H1 (cell line): ENCODE measurements around the gene ADA. TPM values are rescaled to one million over a fixed set of nuclear protein-coding genes. Genes with fewer than 3 reads are reported as not detected.

Experiments
- CTCF ChIA-PET: fragments of 300-600 bp; sonication (Branson Sonifier 250); formaldehyde crosslinking; loops from one replicate; lab custom pipeline; 2021; ENCODE audit not compliant: partially characterized antibody; lab: Charles Lee
- POLR2A ChIA-PET: fragments of 300-600 bp; sonication (Branson Sonifier 250); formaldehyde crosslinking; loops from one replicate; lab custom pipeline; 2021; ENCODE audit warnings: inconsistent platforms; ENCODE audit not compliant: partially characterized antibody; lab: Charles Lee
- DNase-seq, 2 experiments: peaks; one replicate each; pipeline versions ENCODE4 v3.0.0 to v3.0.0-alpha.2; 2010 to 2022; ENCODE audit warnings: low spot score in 2 of 2, low read depth in 1 of 2, mixed read lengths in 1 of 2
- FAIRE-seq: peaks from 2 replicates; lab custom pipeline; 2011; peaks lifted over from hg19 to GRCh38; lab: Jason Lieb, UNC
- H2AFZ ChIP-seq: 2 replicates; pipeline ENCODE4 v1.8.1; 2012; ENCODE audit warnings: low read length, inconsistent platforms
- H2AK5ac ChIP-seq: 2 replicates; pipeline ENCODE4 v1.6.1; 2013; ENCODE audit warnings: low read depth, low read length
- H2BK120ac ChIP-seq: replicated peaks from 2 replicates; pipeline ENCODE3; 2013; ENCODE audit warnings: low read depth, low read length, inconsistent platforms
- H2BK12ac ChIP-seq: 2 replicates; pipeline ENCODE4 v1.6.1; 2013; ENCODE audit warnings: low read depth, low read length
- H2BK15ac ChIP-seq: 2 replicates; pipeline ENCODE4 v1.6.1; 2013; ENCODE audit warnings: low read length
- H2BK20ac ChIP-seq: 2 replicates; pipeline ENCODE4 v1.6.1; 2013; ENCODE audit warnings: low read length
- H2BK5ac ChIP-seq: 2 replicates; pipeline ENCODE4 v1.6.1; 2013; ENCODE audit warnings: low read depth, low read length
- H3K14ac ChIP-seq: 2 replicates; pipeline ENCODE4 v1.6.1; 2013; ENCODE audit warnings: inconsistent platforms; ENCODE audit not compliant: insufficient read length
- H3K18ac ChIP-seq: 2 replicates; pipeline ENCODE4 v1.6.1; 2013; ENCODE audit warnings: low read length; ENCODE audit errors: extremely low read depth
- H3K23ac ChIP-seq: 2 replicates; pipeline ENCODE4 v1.6.1; 2013; ENCODE audit warnings: inconsistent platforms; ENCODE audit not compliant: insufficient read length
- H3K23me2 ChIP-seq: 2 replicates; pipeline ENCODE4 v1.6.1; 2013; ENCODE audit warnings: low read depth, low read length
- H3K27ac ChIP-seq: 2 replicates; pipeline ENCODE4 v1.6.1; 2011; ENCODE audit warnings: low read depth, low read length, inconsistent platforms
- H3K27me3 ChIP-seq, 4 experiments: replicated peaks in 1 of 4; 1 replicate in 1 of 4; 2 replicates in 3 of 4; pipeline versions ENCODE4 v1.6.1 to v1.8.1; 2011 to 2013; ENCODE audit warnings: low read length in 3 of 4, mild to moderate bottlenecking in 3 of 4, inconsistent platforms in 2 of 4, mixed read lengths in 2 of 4, moderate library complexity in 1 of 4; ENCODE audit not compliant: control insufficient read depth in 3 of 4, insufficient read depth in 3 of 4; ENCODE audit errors: extremely low read depth in 1 of 4
- H3K36me3 ChIP-seq, 4 experiments: 2 replicates each; pipeline versions ENCODE4 v1.6.1 to v1.8.1; 2011 to 2013; ENCODE audit warnings: mild to moderate bottlenecking in 4 of 4, low read length in 3 of 4, moderate library complexity in 2 of 4, control low read depth in 1 of 4, inconsistent platforms in 1 of 4; ENCODE audit not compliant: insufficient read depth in 4 of 4, control insufficient read depth in 2 of 4
- H3K4ac ChIP-seq: replicated peaks from 2 replicates; pipeline ENCODE3; 2013; ENCODE audit warnings: low read length, low read depth, mixed read lengths, inconsistent platforms; ENCODE audit not compliant: insufficient read length
- H3K4me1 ChIP-seq, 4 experiments: replicated peaks in 1 of 4; 1 replicate in 1 of 4; 2 replicates in 3 of 4; pipeline versions ENCODE4 v1.6.1 to v1.8.1; 2011 to 2013; ENCODE audit warnings: low read length in 3 of 4, inconsistent platforms in 2 of 4, mixed read lengths in 1 of 4; ENCODE audit not compliant: insufficient read depth in 4 of 4, control insufficient read depth in 3 of 4
- H3K4me2 ChIP-seq, 2 experiments: 2 replicates each; pipeline versions ENCODE4 v1.6.1 to v1.8.1; 2011 to 2013; ENCODE audit warnings: low read depth in 2 of 2, low read length in 2 of 2, control low read depth in 1 of 2, inconsistent platforms in 1 of 2, mild to moderate bottlenecking in 1 of 2; ENCODE audit not compliant: insufficient read depth in 1 of 2
- H3K4me3 ChIP-seq, 4 experiments: fragments of 200-600, 300-600 bp in 1 of 4; sonication (generic), shearing (Covaris generic), sonication (Bioruptor Twin) in 1 of 4; 2 replicates each; pipeline versions ENCODE4 v1.5.1 to v1.8.1; 2011 to 2016; ENCODE audit warnings: low read length in 4 of 4, low read depth in 3 of 4, control low read depth in 2 of 4, inconsistent platforms in 2 of 4, mild to moderate bottlenecking in 2 of 4, mixed read lengths in 1 of 4, moderate library complexity in 1 of 4; ENCODE audit not compliant: insufficient read depth in 2 of 4; ENCODE audit errors: extremely low read depth in 1 of 4
- H3K56ac ChIP-seq: replicated peaks from 2 replicates; pipeline ENCODE3; 2013; ENCODE audit warnings: low read depth, mild to moderate bottlenecking, mixed read lengths, low read length, inconsistent platforms; ENCODE audit not compliant: insufficient read length
- H3K79me1 ChIP-seq: 2 replicates; pipeline ENCODE4 v1.6.1; 2013; ENCODE audit warnings: low read depth, low read length, control low read depth
- H3K79me2 ChIP-seq, 2 experiments: 2 replicates each; pipeline versions ENCODE4 v1.6.1 to v1.8.1; 2012 to 2013; ENCODE audit warnings: low read length in 2 of 2, mild to moderate bottlenecking in 2 of 2, inconsistent platforms in 1 of 2; ENCODE audit not compliant: insufficient read depth in 2 of 2, control insufficient read depth in 1 of 2
- H3K9ac ChIP-seq, 4 experiments: replicated peaks in 1 of 4; 1 replicate in 1 of 4; 2 replicates in 3 of 4; pipeline versions ENCODE4 v1.6.1 to v1.8.1; 2011 to 2013; ENCODE audit warnings: low read depth in 3 of 4, low read length in 3 of 4, control low read depth in 2 of 4, mild to moderate bottlenecking in 2 of 4, moderate library complexity in 2 of 4, inconsistent platforms in 1 of 4; ENCODE audit errors: extremely low read depth in 1 of 4
- H3K9me3 ChIP-seq, 2 experiments: 2 replicates each; pipeline versions ENCODE4 v1.6.1 to v1.8.1; 2012 to 2013; ENCODE audit warnings: mild to moderate bottlenecking in 2 of 2, moderate library complexity in 2 of 2, control low read depth in 1 of 2, inconsistent platforms in 1 of 2, low read depth in 1 of 2, low read length in 1 of 2, mixed read lengths in 1 of 2; ENCODE audit not compliant: insufficient read depth in 2 of 2
- H4K20me1 ChIP-seq, 2 experiments: replicated peaks in 1 of 2; 2 replicates each; pipeline versions ENCODE3 to v1.8.1; 2011 to 2013; ENCODE audit warnings: inconsistent platforms in 2 of 2, low read length in 2 of 2, mild to moderate bottlenecking in 1 of 2; ENCODE audit not compliant: insufficient read depth in 2 of 2, control insufficient read depth in 1 of 2
- H4K5ac ChIP-seq: 2 replicates; pipeline ENCODE4 v1.6.1; 2013; ENCODE audit warnings: low read length, low read depth, mixed read lengths, inconsistent platforms; ENCODE audit not compliant: insufficient read length
- H4K8ac ChIP-seq: 2 replicates; pipeline ENCODE4 v1.8.0; 2013; ENCODE audit warnings: mild to moderate bottlenecking, moderate library complexity, low read length, inconsistent platforms; ENCODE audit not compliant: insufficient read depth; ENCODE audit errors: extremely low read depth
- H4K91ac ChIP-seq: replicated peaks from 2 replicates; pipeline ENCODE3; 2013; ENCODE audit warnings: low read length, mixed read lengths, inconsistent platforms; ENCODE audit not compliant: insufficient read length
- BACH1 ChIP-seq: IDR thresholded peaks from 2 replicates; pipeline ENCODE4 v1.6.1; 2012; ENCODE audit warnings: low read length, improper control_type of control experiment
- CBX5 ChIP-seq: fragments of 300-800, 300-1000 bp; sonication (generic); IDR thresholded peaks from 2 replicates; pipeline ENCODE4 v1.7.1; 2016; ENCODE audit warnings: antibody characterized with exemption, low read length, low read depth
- CHD1 ChIP-seq: IDR thresholded peaks from 2 replicates; pipeline ENCODE4 v1.6.1; 2012; ENCODE audit warnings: low read depth, low read length, improper control_type of control experiment
- CHD2 ChIP-seq: IDR thresholded peaks from 2 replicates; pipeline ENCODE4 v1.6.1; 2012; ENCODE audit warnings: low read length, improper control_type of control experiment
- E2F6 ChIP-seq: IDR thresholded peaks from 2 replicates; pipeline ENCODE4 v1.6.1; 2012; ENCODE audit warnings: inconsistent platforms
- EGR1 ChIP-seq: IDR thresholded peaks from 2 replicates; pipeline ENCODE4 v1.6.1; 2011; ENCODE audit warnings: low read depth, low read length, borderline replicate concordance
- EP300 ChIP-seq, 2 experiments: IDR thresholded peaks; 1 replicate in 1 of 2; 2 replicates in 1 of 2; pipeline ENCODE4 v1.6.1; 2011 to 2012; ENCODE audit warnings: low read depth in 2 of 2, low read length in 2 of 2, mild to moderate bottlenecking in 2 of 2, borderline replicate concordance in 1 of 2, inconsistent platforms in 1 of 2, moderate library complexity in 1 of 2
- EZH2 ChIP-seq: fragments of 200-600 bp; sonication (generic); IDR thresholded peaks from 2 replicates; pipeline ENCODE4 v1.7.1; 2012; ENCODE audit warnings: low read depth, mild to moderate bottlenecking, moderate library complexity, low read length, inconsistent platforms; ENCODE audit not compliant: severe bottlenecking
- HDAC6 ChIP-seq: IDR thresholded peaks from one replicate; pipeline ENCODE4 v1.7.1; 2012; ENCODE audit warnings: low read depth, mild to moderate bottlenecking, inconsistent platforms, low read length, moderate library complexity
- NANOG ChIP-seq: IDR thresholded peaks from 2 replicates; pipeline ENCODE4 v1.6.1; 2011; ENCODE audit warnings: low read length, low read depth, mild to moderate bottlenecking, inconsistent platforms; ENCODE audit not compliant: insufficient read depth, poor library complexity, severe bottlenecking
- POLR2AphosphoS5 ChIP-seq: IDR thresholded peaks from 2 replicates; pipeline ENCODE4 v1.6.1; 2011; ENCODE audit warnings: low read depth, low read length
- RNF2 ChIP-seq: fragments of 200-900, 300-1000 bp; sonication (generic); IDR thresholded peaks from 2 replicates; pipeline ENCODE4 v1.7.1; 2016; ENCODE audit warnings: borderline replicate concordance, low read depth, mild to moderate bottlenecking, antibody characterized with exemption, low read length; ENCODE audit not compliant: poor library complexity, severe bottlenecking; ENCODE audit errors: missing control alignments
- TAF1 ChIP-seq: IDR thresholded peaks from 2 replicates; pipeline ENCODE4 v1.6.1; 2011; ENCODE audit warnings: mild to moderate bottlenecking, low read depth, low read length
- TEAD4 ChIP-seq: IDR thresholded peaks from 2 replicates; pipeline ENCODE4 v1.6.1; 2012; ENCODE audit warnings: low read depth, low read length, inconsistent platforms, mixed read lengths
- polyA plus RNA-seq, 7 experiments: library from polyadenylated mRNA; depleted of rRNA in 3 of 7; stranded (reverse) in 5 of 7; unstranded in 2 of 7; fragments of >200 nt in 5 of 7; fragments of 200-250 nt in 2 of 7; gene quantifications; 1 replicate in 5 of 7; 2 replicates in 1 of 7; 4 replicates in 1 of 7; pipeline versions ENCODE4 v1.2.1 to v1.2.3, GENCODE V29; 2011 to 2013; ENCODE audit warnings: missing spikeins in 2 of 7, mixed read lengths in 2 of 7
- total RNA-seq: library from RNA; stranded (reverse); fragmentation: NEBNext Ultra II Directional; extraction: Animal tissue kit (Norgen Biotek cat#: 25700); gene quantifications from 2 replicates; pipeline ENCODE4 v1.2.1, GENCODE V29; 2021

Gene ADA
- total and polyA plus RNA-seq, 2 of the 8 experiments (the other 6 are each of a cell fraction or from before 2014, with no cell fraction given) = 19.9 to 32.8 TPM

GRCh38 chr20:44693627-44694026 lies 42.1 kb upstream of the ADA start:
- Histone ChIP-seq H3K18ac (no peak overlapping the region), H2BK15ac (0 out of 2 replicates have a peak overlapping the region, but pooled peaks have one; percentile 36), H2AK5ac (no peak overlapping the region), H3K23ac (no peak overlapping the region), H4K5ac (no peak overlapping the region), H3K14ac (no peak overlapping the region), H3K9ac (no peak overlapping the region), H3K56ac (no peak overlapping the region), H3K9me3 (peaks cover 0 to 4% of the 10 kb centered on the region in 2 experiments; a peak in 1 of 4 replicates), H3K4me1 (peaks cover 0 to 3% (median under 1%) of the 10 kb centered on the region in 4 experiments; a peak in 2 of 7 replicates), H2BK20ac (no peak overlapping the region), H4K91ac (no peak overlapping the region), H3K4ac (no peak overlapping the region), H3K4me2 (no peak overlapping the region), H3K27me3 (no peaks in the 10 kb centered on the region), H2BK12ac (peak overlapping the region; percentile 56; the same call in 1 of the 2 replicates), H4K20me1 (no peaks in the 10 kb centered on the region), H4K8ac (no peak overlapping the region), H3K79me1 (no peaks in the 10 kb centered on the region), H2AFZ (no peak overlapping the region), H3K36me3 (no peaks in the 10 kb centered on the region), H3K4me3 (no peak overlapping the region), H2BK120ac (no peak overlapping the region), H3K23me2 (no peaks in the 10 kb centered on the region), H2BK5ac (no peak overlapping the region), H3K79me2 (no peaks in the 10 kb centered on the region), H3K27ac (no peak overlapping the region)
- FAIRE-seq (no peak), DNase-seq (no peak)
- ChIA-PET POLR2A (no interaction called here), CTCF (interaction anchor here (0.6 to 7.4 kb wide), 7 partner anchors 9 to 54 kb away, joined by 3 to 83 read pairs (median 4); no protein-coding TSS in a partner anchor)
- TF ChIP-seq HDAC6 = no peak
- no peak for TF ChIP-seq CHD1
- no peak for TF ChIP-seq TAF1
- TF ChIP-seq EP300 (IDR thresholded peaks at IDR 0.05; ENCODE audit: borderline replicate concordance in 1 of 2, low read depth in 2 of 2, low read length in 2 of 2) = no peak
- TF ChIP-seq EZH2 = no peak
- TF ChIP-seq POLR2AphosphoS5 = no peak
- no peak for TF ChIP-seq RNF2
- no peak for TF ChIP-seq EGR1
- no peak for TF ChIP-seq CBX5
- no peak for TF ChIP-seq TEAD4
- TF ChIP-seq BACH1 = no peak
- TF ChIP-seq NANOG = no peak
- no peak for TF ChIP-seq E2F6
- no peak for TF ChIP-seq CHD2
